Osteoblast (primary cell): Measurements from ENCODE around the gene NR2E1. TPM values are rescaled to one million over a fixed set of nuclear protein-coding genes. Genes with fewer than 3 reads are reported as not detected.

Experiments
- DNase-seq: peaks from one replicate; pipeline ENCODE4 v3.0.0; 2011; ENCODE audit warnings: low spot score, mixed read lengths; ENCODE audit not compliant: insufficient read length; ENCODE audit errors: missing footprints
- H2AFZ ChIP-seq: 2 replicates; pipeline ENCODE4 v1.6.0; 2011; ENCODE audit warnings: mild to moderate bottlenecking, low read length
- H3K27ac ChIP-seq: 2 replicates; pipeline ENCODE4 v1.5.1; 2011; ENCODE audit warnings: mild to moderate bottlenecking, low read depth, low read length, moderate library complexity
- H3K27me3 ChIP-seq: 2 replicates; pipeline ENCODE4 v1.6.0; 2012; ENCODE audit warnings: mild to moderate bottlenecking, control low read depth, inconsistent platforms, low read length, moderate library complexity; ENCODE audit not compliant: insufficient read depth
- H3K36me3 ChIP-seq: 2 replicates; pipeline ENCODE4 v1.5.1; 2011; ENCODE audit warnings: mild to moderate bottlenecking, low read length, control low read depth, moderate library complexity; ENCODE audit not compliant: insufficient read depth
- H3K4me1 ChIP-seq: 2 replicates; pipeline ENCODE4 v1.5.1; 2011; ENCODE audit warnings: mild to moderate bottlenecking, low read length, control low read depth, moderate library complexity; ENCODE audit not compliant: insufficient read depth
- H3K4me2 ChIP-seq: 2 replicates; pipeline ENCODE4 v1.6.0; 2011; ENCODE audit warnings: mild to moderate bottlenecking, low read length; ENCODE audit not compliant: insufficient read depth
- H3K4me3 ChIP-seq: fragments of 200-600 bp; sonication (generic); 3 replicates; pipeline ENCODE4 v1.5.1; 2012; ENCODE audit warnings: mild to moderate bottlenecking, low read length, inconsistent platforms; ENCODE audit not compliant: insufficient read depth
- H3K79me2 ChIP-seq: 2 replicates; pipeline ENCODE4 v1.6.0; 2012; ENCODE audit warnings: mild to moderate bottlenecking, low read length, control low read depth, inconsistent platforms; ENCODE audit not compliant: insufficient read depth
- H3K9me3 ChIP-seq: 2 replicates; pipeline ENCODE4 v1.5.1; 2011; ENCODE audit warnings: low read depth, low read length, control low read depth
- H4K20me1 ChIP-seq: 2 replicates; pipeline ENCODE4 v1.6.0; 2012; ENCODE audit warnings: mild to moderate bottlenecking, low read length, control low read depth; ENCODE audit not compliant: insufficient read depth
- total RNA-seq: library from RNA; depleted of rRNA; stranded (reverse); fragments of >200 nt; gene quantifications from 2 replicates; pipeline ENCODE4 v1.2.3, GENCODE V29; 2012
- TF ChIP-seq, protein P1 (sequence below): IDR thresholded peaks from 2 replicates; pipeline ENCODE4 v1.5.1; 2011; ENCODE audit warnings: mild to moderate bottlenecking, low read depth, low read length, moderate library complexity; ENCODE audit errors: extremely low read depth

NR2E1 gene
- total RNA-seq, 1 donor, result not detected

DNA sequence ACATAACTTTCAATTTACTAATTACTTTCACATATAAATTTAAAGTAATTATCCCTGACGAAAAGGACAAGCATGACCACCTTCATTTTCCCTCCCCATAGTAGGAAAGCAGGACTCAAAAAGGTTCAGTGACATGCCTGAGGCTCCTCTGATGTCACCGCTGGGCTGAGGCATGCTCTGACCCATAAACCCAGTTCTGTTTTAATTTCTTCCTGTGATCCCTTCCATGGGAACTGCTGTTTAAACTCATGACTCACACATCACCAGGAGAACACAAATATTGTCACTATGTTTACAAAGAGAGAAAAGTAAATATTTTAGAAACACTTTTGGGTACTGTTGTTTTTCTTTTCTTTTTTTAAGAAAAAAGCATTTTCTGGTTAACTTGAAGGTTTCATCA is 38.0 kb upstream of the NR2E1 start:
- H4K20me1 ChIP-seq, result no peaks in the 10 kb centered on the region
- H3K4me3 ChIP-seq, result no peak overlapping the region
- no peaks in the 10 kb centered on the region for H3K36me3 ChIP-seq
- no peaks in the 10 kb centered on the region for H3K9me3 ChIP-seq
- H3K27me3 ChIP-seq, result peaks cover 62% of the 10 kb centered on the region
- no peaks in the 10 kb centered on the region for H3K79me2 ChIP-seq
- H3K4me1 ChIP-seq, result no peaks in the 10 kb centered on the region
- no peak overlapping the region for H3K27ac ChIP-seq
- no peak for DNase-seq
- H3K4me2 ChIP-seq, result no peak overlapping the region
- TF ChIP-seq, protein P1, sequence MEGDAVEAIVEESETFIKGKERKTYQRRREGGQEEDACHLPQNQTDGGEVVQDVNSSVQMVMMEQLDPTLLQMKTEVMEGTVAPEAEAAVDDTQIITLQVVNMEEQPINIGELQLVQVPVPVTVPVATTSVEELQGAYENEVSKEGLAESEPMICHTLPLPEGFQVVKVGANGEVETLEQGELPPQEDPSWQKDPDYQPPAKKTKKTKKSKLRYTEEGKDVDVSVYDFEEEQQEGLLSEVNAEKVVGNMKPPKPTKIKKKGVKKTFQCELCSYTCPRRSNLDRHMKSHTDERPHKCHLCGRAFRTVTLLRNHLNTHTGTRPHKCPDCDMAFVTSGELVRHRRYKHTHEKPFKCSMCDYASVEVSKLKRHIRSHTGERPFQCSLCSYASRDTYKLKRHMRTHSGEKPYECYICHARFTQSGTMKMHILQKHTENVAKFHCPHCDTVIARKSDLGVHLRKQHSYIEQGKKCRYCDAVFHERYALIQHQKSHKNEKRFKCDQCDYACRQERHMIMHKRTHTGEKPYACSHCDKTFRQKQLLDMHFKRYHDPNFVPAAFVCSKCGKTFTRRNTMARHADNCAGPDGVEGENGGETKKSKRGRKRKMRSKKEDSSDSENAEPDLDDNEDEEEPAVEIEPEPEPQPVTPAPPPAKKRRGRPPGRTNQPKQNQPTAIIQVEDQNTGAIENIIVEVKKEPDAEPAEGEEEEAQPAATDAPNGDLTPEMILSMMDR, result no peak
- H2AFZ ChIP-seq, result no peak overlapping the region

DNA sequence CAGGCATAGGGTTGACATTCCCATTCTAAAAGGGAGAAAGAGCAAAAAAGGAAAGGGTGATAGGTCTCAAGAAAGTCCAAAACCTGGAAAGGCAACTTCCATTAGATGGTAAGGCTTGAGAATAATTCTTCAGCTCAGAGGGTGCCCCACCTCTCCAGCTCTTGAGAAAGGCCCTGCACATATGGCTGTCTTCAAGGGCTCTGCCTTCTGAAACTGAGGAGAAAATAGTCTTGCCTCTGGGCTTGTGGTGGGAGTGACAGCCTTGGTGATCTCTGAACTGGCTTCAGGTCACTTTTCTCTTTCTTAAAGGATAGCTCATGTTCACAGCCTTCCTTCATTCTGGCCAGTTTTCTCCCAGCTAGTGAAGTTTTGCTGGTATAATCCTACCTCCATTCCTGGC is 35.6 kb upstream of the NR2E1 start:
- Histone ChIP-seq H3K4me3 (no peak overlapping the region), H3K27me3 (peaks cover 38% of the 10 kb centered on the region), H3K9me3 (no peaks in the 10 kb centered on the region), H2AFZ (no peak overlapping the region), H3K4me1 (peaks cover 3% of the 10 kb centered on the region), H3K36me3 (no peaks in the 10 kb centered on the region), H3K79me2 (no peaks in the 10 kb centered on the region), H3K4me2 (no peak overlapping the region), H4K20me1 (no peaks in the 10 kb centered on the region), H3K27ac (no peak overlapping the region)
- TF ChIP-seq, protein P1, result no peak
- no peak for DNase-seq

DNA sequence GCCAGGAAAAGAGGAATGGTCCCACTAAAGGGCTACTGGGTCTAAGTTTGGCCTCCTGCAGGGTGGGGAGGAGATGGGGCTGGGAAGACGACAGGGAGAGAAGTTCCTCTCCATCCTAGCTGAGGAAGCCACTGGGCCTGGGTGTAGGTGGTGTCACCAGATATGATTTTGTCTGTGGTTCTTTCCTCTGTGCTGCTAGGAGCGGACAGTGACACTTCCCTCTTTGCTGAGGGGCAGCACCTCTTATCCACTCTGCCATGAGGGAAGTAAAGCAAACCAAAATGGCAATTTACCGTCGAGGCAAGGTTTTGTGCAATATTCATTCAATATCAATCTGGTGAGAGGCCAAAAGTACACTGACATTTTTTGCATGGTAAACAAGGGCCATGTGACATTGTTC is 33.0 kb upstream of the NR2E1 start:
- H3K4me1 ChIP-seq, result peaks cover 3% of the 10 kb centered on the region
- no peaks in the 10 kb centered on the region for H3K79me2 ChIP-seq
- no peaks in the 10 kb centered on the region for H3K36me3 ChIP-seq
- peaks cover 38% of the 10 kb centered on the region for H3K27me3 ChIP-seq
- H4K20me1 ChIP-seq, result no peaks in the 10 kb centered on the region
- DNase-seq, result no peak
- H2AFZ ChIP-seq, result no peak overlapping the region
- no peak overlapping the region for H3K27ac ChIP-seq
- no peak overlapping the region for H3K4me3 ChIP-seq
- H3K4me2 ChIP-seq, result no peak overlapping the region
- TF ChIP-seq, protein P1, result no peak
- no peaks in the 10 kb centered on the region for H3K9me3 ChIP-seq

DNA sequence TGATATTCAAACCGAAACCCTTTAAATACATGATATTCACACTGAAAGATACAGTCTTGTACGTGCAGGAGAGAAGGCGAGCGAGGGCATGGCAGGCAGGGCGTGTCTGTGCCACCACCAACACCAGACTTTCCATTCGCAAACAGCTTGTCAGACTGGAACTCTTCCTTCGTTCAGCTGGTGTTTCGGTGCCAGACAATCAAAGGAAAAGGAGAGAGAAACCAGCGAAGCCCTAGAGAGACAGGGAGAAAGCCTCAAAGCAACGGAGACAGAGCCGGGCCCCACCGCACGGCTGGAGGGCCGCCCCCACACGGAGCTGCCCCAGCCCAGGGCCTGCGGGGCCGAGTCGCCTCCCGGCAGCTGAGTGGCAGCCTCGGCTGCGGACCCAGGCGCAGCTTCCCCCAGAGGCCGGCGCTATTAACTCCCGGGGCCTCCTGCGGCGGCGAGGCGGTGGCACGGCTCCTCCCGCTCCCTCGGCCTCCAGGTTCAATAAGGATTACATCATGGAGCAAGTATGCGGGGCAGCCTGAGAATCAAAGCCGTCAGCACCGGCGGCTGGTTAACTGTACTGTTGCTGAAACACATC is 32.1 kb upstream of the NR2E1 start:
- H3K4me2 ChIP-seq, result peak overlapping the region; percentile 81
- H3K36me3 ChIP-seq, result no peaks in the 10 kb centered on the region
- no peaks in the 10 kb centered on the region for H4K20me1 ChIP-seq
- peak overlapping the region; percentile 66 for H3K4me3 ChIP-seq
- TF ChIP-seq, protein P1, result no peak
- H3K27ac ChIP-seq, result no peak overlapping the region
- H3K27me3 ChIP-seq, result peaks cover 31% of the 10 kb centered on the region
- peaks cover 3% of the 10 kb centered on the region for H3K4me1 ChIP-seq
- no peaks in the 10 kb centered on the region for H3K9me3 ChIP-seq
- DNase-seq, result peak; percentile 94
- peak overlapping the region; percentile 90 for H2AFZ ChIP-seq
- H3K79me2 ChIP-seq, result no peaks in the 10 kb centered on the region
